GM12874 (cell line): ENCODE data around the gene HYOU1.

Experiments
- TF ChIP-seq, protein P1 (sequence below): IDR thresholded peaks from 2 replicates; pipeline ENCODE4 v1.5.1; 2011; ENCODE audit warnings: low read depth, mild to moderate bottlenecking, control low read depth, low read length, moderate library complexity; ENCODE audit not compliant: insufficient read depth

The HYOU1 gene

DNA sequence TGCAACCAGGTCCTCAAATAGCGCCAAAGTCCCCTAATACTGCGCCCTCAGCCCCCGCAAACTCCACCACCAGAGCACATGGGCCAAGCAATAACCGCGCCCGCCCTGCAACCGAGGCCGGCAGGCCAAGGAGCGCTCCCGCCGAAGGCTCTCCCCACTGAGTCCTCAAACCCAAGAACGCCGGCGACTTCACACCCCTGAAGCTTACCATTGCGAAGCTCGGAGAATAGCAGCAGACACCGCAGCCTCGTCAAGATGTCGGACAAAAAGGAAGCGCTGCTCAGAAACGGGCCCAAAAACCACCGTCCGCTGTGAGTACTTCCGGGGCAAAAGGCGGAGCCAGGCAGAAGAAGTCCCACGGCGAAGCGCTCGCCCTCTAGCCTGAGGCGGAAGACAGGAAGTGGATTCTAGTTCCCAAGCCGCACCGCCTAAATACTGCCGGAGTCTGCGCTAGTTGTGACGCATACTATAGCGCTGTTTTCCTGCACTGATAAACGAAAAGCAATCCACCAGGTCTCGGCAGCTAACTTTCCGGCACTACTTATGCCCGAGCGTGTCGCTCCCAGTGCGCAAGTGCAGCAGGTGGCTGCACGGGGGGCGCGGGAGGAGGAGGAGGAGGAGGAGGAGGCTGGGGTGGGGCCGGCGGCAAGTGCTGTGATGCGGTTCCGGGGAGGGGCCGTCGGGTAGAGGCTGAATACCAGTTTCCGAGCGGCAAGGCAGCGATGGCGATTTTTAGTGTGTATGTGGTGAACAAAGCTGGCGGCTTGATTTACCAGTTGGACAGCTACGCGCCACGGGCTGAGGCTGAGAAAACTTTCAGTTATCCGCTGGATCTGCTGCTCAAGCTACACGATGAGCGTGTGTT lies 38.7 kb downstream of the HYOU1 start, which contains the start of the genes RPS25 and TRAPPC4:
TSS of gene RPS25 (minus strand) at position 270 of the 865 bp plus-strand sequence. CDS start at position 211, 59 bp downstream.
TSS of gene TRAPPC4 (plus strand) at position 693 of the 865 bp plus-strand sequence. CDS start at position 723, 30 bp downstream.
- TF ChIP-seq, protein P1, sequence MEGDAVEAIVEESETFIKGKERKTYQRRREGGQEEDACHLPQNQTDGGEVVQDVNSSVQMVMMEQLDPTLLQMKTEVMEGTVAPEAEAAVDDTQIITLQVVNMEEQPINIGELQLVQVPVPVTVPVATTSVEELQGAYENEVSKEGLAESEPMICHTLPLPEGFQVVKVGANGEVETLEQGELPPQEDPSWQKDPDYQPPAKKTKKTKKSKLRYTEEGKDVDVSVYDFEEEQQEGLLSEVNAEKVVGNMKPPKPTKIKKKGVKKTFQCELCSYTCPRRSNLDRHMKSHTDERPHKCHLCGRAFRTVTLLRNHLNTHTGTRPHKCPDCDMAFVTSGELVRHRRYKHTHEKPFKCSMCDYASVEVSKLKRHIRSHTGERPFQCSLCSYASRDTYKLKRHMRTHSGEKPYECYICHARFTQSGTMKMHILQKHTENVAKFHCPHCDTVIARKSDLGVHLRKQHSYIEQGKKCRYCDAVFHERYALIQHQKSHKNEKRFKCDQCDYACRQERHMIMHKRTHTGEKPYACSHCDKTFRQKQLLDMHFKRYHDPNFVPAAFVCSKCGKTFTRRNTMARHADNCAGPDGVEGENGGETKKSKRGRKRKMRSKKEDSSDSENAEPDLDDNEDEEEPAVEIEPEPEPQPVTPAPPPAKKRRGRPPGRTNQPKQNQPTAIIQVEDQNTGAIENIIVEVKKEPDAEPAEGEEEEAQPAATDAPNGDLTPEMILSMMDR, result no peak

GRCh38 chr11:119016216-119017009 lies 40.6 kb downstream of the HYOU1 start:
- TF ChIP-seq, protein P1, result no peak

DNA sequence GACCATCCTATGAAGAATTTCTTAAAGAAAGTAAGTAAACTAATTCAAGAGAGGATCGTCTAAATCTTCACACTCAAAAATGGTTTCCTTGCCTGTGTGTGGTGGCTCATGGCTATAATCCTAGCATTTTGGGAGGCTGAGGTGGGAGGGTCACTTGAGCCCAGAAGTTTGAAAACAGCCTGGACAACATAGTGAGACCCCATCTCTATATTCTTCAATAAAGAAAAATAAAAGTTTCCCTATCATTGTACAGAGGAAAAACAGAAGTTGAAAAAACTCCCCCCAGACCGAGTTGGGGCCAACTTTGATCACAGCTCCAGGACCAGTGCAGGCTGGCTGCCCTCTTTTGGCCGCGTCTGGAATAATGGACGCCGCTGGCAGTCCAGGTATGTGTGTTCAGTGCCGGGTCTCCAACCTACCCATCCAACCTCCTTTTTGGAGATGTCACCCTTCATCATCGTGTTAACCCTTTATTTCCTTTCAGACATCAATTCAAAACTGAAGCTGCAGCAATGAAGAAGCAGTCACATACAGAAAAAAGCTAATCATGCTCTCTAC lies 41.9 kb downstream of the HYOU1 start:
- TF ChIP-seq, protein P1, result no peak

GRCh38 chr11:119014209-119014924 lies 42.6 kb downstream of the HYOU1 start:
- TF ChIP-seq, protein P1, result no peak

- TF ChIP-seq, protein P1, result no peak
Measured at GRCh38 chr11:119012629-119013170, 44.3 kb downstream of the HYOU1 start.

DNA sequence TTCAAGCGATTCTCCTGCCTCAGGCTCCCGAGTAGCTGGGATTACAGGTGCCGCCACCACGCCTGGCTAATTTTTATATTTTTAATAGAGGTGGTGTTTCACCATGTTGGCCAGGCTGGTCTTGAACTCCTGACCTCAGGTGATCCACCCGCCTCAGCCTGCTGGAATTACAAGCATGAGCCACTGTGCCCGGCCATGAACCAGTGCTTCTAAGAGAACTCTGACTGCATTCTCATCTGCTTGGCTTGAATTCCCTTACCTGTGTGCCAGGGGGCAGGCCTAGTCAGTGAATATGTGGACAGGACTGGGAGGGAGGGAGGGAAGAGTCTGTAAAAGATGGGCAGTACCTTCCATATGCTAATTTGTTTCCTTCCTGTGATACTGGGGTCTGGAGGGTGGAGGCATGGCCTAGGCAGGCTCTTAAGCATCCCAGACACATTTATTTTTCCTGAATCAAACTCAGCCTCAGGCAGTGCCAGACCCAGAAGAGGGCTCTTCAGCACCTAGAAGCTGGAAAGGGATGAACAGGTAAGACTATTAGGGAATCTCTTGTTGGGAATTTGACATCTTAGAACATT lies 45.4 kb downstream of the HYOU1 start:
- TF ChIP-seq, protein P1, result no peak
